GM23338 (cell line): ENCODE results near the gene STAC.

Experiments used
- ETS1 ChIP-seq: IDR thresholded peaks from 2 replicates; pipeline ENCODE4 v1.6.1; 2016; ENCODE audit warnings: antibody characterized with exemption
- EZH2phosphoT487 ChIP-seq: fragments of 200-600 bp; sonication (generic); IDR thresholded peaks from one replicate; pipeline ENCODE4 v1.8.1; 2018; ENCODE audit warnings: antibody characterized with exemption; ENCODE audit not compliant: unreplicated experiment
- TF ChIP-seq, protein P1 (sequence below), 2 experiments: fragments of 200-600 bp in 1 of 2; sonication (generic) in 1 of 2; conservative IDR thresholded peaks; 2 replicates each; pipeline versions ENCODE4 v1.5.1 to v1.6.1; 2016 to 2017; ENCODE audit warnings: antibody characterized with exemption in 2 of 2, low read depth in 2 of 2, mild to moderate bottlenecking in 2 of 2, moderate library complexity in 1 of 2

- no peak for TF ChIP-seq ETS1
- TF ChIP-seq, protein P1, sequence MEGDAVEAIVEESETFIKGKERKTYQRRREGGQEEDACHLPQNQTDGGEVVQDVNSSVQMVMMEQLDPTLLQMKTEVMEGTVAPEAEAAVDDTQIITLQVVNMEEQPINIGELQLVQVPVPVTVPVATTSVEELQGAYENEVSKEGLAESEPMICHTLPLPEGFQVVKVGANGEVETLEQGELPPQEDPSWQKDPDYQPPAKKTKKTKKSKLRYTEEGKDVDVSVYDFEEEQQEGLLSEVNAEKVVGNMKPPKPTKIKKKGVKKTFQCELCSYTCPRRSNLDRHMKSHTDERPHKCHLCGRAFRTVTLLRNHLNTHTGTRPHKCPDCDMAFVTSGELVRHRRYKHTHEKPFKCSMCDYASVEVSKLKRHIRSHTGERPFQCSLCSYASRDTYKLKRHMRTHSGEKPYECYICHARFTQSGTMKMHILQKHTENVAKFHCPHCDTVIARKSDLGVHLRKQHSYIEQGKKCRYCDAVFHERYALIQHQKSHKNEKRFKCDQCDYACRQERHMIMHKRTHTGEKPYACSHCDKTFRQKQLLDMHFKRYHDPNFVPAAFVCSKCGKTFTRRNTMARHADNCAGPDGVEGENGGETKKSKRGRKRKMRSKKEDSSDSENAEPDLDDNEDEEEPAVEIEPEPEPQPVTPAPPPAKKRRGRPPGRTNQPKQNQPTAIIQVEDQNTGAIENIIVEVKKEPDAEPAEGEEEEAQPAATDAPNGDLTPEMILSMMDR (conservative IDR thresholded peaks at IDR 0.05; ENCODE audit: low read depth in 2 of 2) = no peak
- TF ChIP-seq EZH2phosphoT487 = no peak
Observed at GRCh38 chr3:36362216-36362615, 18.1 kb upstream of the STAC start.
